HepG2 (cell line): Measurements from ENCODE around the gene UST. TPM values are rescaled to one million over a fixed set of nuclear protein-coding genes. Genes with fewer than 3 reads are reported as not detected.

Experiments used
- ATAC-seq: fragments of 200-7000 bp; cut with Tn5 transposase; 3 replicates; pipeline ENCODE4 v1.9.1; 2020; ENCODE audit warnings: mild to moderate bottlenecking, moderate library complexity
- BruUV-seq: library from RNA; stranded (reverse); fragments of 400-500 nt; replicated peaks from 2 replicates; lab custom pipeline; 2021; lab: Mats Ljungman, UMichigan
- CTCF ChIA-PET: fragments of 300-600 bp; formaldehyde crosslinking; extraction: SDS; loops from one replicate; lab custom pipeline; 2021; ENCODE audit warnings: low total read pairs, inconsistent platforms, low intra/inter-chr PET ratio; lab: Yijun Ruan, JAX
- POLR2A ChIA-PET: fragments of 350-600 bp; sonication (Branson Sonifier 250); formaldehyde crosslinking; loops from one replicate; lab custom pipeline; 2020; ENCODE audit warnings: antibody characterized with exemption, inconsistent platforms; lab: Yijun Ruan, JAX
- DNase-seq: peaks from one replicate; pipeline ENCODE4 v3.0.0-alpha.2; 2015; ENCODE audit warnings: low spot score
- FAIRE-seq: peaks from 3 replicates; lab custom pipeline; 2011; peaks lifted over from hg19 to GRCh38; lab: Jason Lieb, UNC
- H2AFZ ChIP-seq: one replicate; pipeline ENCODE4 v1.6.1; 2011; ENCODE audit warnings: low read length, inconsistent platforms
- H3K27ac ChIP-seq: fragments of 300-600 bp; 3 replicates; pipeline ENCODE4 v1.8.0; 2011; ENCODE audit warnings: mixed run types, mild to moderate bottlenecking, mixed read lengths, low read length, inconsistent platforms; ENCODE audit not compliant: insufficient read depth; ENCODE audit errors: extremely low read length
- H3K27me3 ChIP-seq, 2 experiments: fragments of 200-600 bp in 1 of 2; 2 replicates in 1 of 2; 3 replicates in 1 of 2; pipeline versions ENCODE4 v1.6.0 to v1.8.0; 2011; ENCODE audit warnings: low read length in 2 of 2, mild to moderate bottlenecking in 2 of 2, moderate library complexity in 2 of 2, inconsistent platforms in 1 of 2; ENCODE audit not compliant: insufficient read depth in 2 of 2, control insufficient read depth in 1 of 2
- H3K36me3 ChIP-seq, 2 experiments: fragments of 200-600 bp in 1 of 2; replicated peaks in 1 of 2; 2 replicates in 1 of 2; 3 replicates in 1 of 2; pipeline versions ENCODE4 v1.5.1 to v1.8.0; 2011; ENCODE audit warnings: low read length in 2 of 2, inconsistent platforms in 1 of 2; ENCODE audit not compliant: insufficient read depth in 2 of 2, control insufficient read depth in 1 of 2
- H3K4me1 ChIP-seq: 2 replicates; pipeline ENCODE4 v1.5.1; 2012; ENCODE audit warnings: low read length, inconsistent platforms; ENCODE audit not compliant: insufficient read depth
- H3K4me2 ChIP-seq: 2 replicates; pipeline ENCODE4 v1.6.0; 2011; ENCODE audit warnings: low read depth, low read length, inconsistent platforms
- H3K4me3 ChIP-seq, 3 experiments: fragments of 200-600 bp in 1 of 3; sonication (generic), shearing (Covaris generic) in 1 of 3; replicated peaks in 1 of 3; 2 replicates each; pipeline ENCODE4 v1.5.1; 2011 to 2016; ENCODE audit warnings: low read length in 3 of 3, inconsistent platforms in 2 of 3, low read depth in 2 of 3, mild to moderate bottlenecking in 2 of 3, control low read depth in 1 of 3, mixed read lengths in 1 of 3; ENCODE audit not compliant: insufficient read depth in 1 of 3
- H3K79me2 ChIP-seq: one replicate; pipeline ENCODE4 v1.6.1; 2011; ENCODE audit warnings: low read length, inconsistent platforms; ENCODE audit not compliant: insufficient read depth
- H3K9ac ChIP-seq: 2 replicates; pipeline ENCODE4 v1.6.0; 2011; ENCODE audit warnings: mild to moderate bottlenecking, low read depth, low read length, inconsistent platforms; ENCODE audit not compliant: insufficient read depth
- H3K9me3 ChIP-seq: 2 replicates; pipeline ENCODE4 v1.5.1; 2012; ENCODE audit warnings: mild to moderate bottlenecking, low read length
- H4K20me1 ChIP-seq: 2 replicates; pipeline ENCODE4 v1.6.0; 2011; ENCODE audit warnings: inconsistent platforms, mild to moderate bottlenecking, low read length, moderate library complexity; ENCODE audit not compliant: insufficient read depth
- ATF6 ChIP-seq: sonication (generic); formaldehyde crosslinking; conservative IDR thresholded peaks from 2 replicates; pipeline ENCODE4 v1.4.0; 2020; ENCODE audit warnings: missing genetic modification reagents
- EEA1 ChIP-seq: sonication (generic); formaldehyde crosslinking; IDR thresholded peaks from 2 replicates; pipeline ENCODE4 v1.5.1; 2020; ENCODE audit warnings: mild to moderate bottlenecking, missing genetic modification reagents, borderline replicate concordance
- GRHL1 ChIP-seq: sonication (generic); formaldehyde crosslinking; conservative IDR thresholded peaks from 2 replicates; pipeline ENCODE4 v1.8.0; 2022; ENCODE audit warnings: missing genetic modification reagents
- HNF1B ChIP-seq: sonication (generic); formaldehyde crosslinking; IDR thresholded peaks from 2 replicates; pipeline ENCODE4 v1.5.1; 2020; ENCODE audit warnings: mild to moderate bottlenecking, moderate library complexity, missing genetic modification reagents
- KLF12 ChIP-seq: sonication (generic); formaldehyde crosslinking; IDR thresholded peaks from 2 replicates; pipeline ENCODE4 v1.4.0; 2020; ENCODE audit warnings: missing genetic modification reagents, borderline replicate concordance
- NR2C2 ChIP-seq: sonication (generic); formaldehyde crosslinking; IDR thresholded peaks from 2 replicates; pipeline ENCODE4 v1.4.0; 2020; ENCODE audit warnings: missing genetic modification reagents, mild to moderate bottlenecking, moderate library complexity, borderline replicate concordance
- RAD51 ChIP-seq: fragments of 450-650 bp; IDR thresholded peaks from 2 replicates; pipeline ENCODE4 v1.6.1; 2016; ENCODE audit warnings: borderline replicate concordance
- SKIL ChIP-seq: sonication (generic); formaldehyde crosslinking; IDR thresholded peaks from 2 replicates; pipeline ENCODE4 v1.8.0; 2022; ENCODE audit warnings: missing genetic modification reagents, mild to moderate bottlenecking, moderate library complexity, borderline replicate concordance
- ZC3H4 ChIP-seq: sonication (generic); formaldehyde crosslinking; IDR thresholded peaks from 2 replicates; pipeline ENCODE4 v1.4.0; 2020; ENCODE audit warnings: missing genetic modification reagents, borderline replicate concordance
- ZKSCAN1 ChIP-seq: fragments of 150-350 bp; IDR thresholded peaks from 2 replicates; pipeline ENCODE4 v1.6.1; 2014; ENCODE audit warnings: low read length
- ZNF468 ChIP-seq: sonication (generic); formaldehyde crosslinking; IDR thresholded peaks from 2 replicates; pipeline ENCODE4 v1.8.0; 2022; ENCODE audit warnings: mild to moderate bottlenecking, moderate library complexity, missing genetic modification reagents
- ZNF816 ChIP-seq: sonication (generic); formaldehyde crosslinking; IDR thresholded peaks from 2 replicates; pipeline ENCODE4 v1.8.0; 2022; ENCODE audit warnings: missing genetic modification reagents, mild to moderate bottlenecking, borderline replicate concordance
- ZXDC ChIP-seq: sonication (generic); formaldehyde crosslinking; IDR thresholded peaks from 2 replicates; pipeline ENCODE4 v1.5.0; 2020; ENCODE audit warnings: mild to moderate bottlenecking, missing genetic modification reagents
- WGBS: methylation state at CpG from one replicate; pipeline ENCODE4 v1.1.6; 2017; ENCODE audit warnings: low lambda C conversion rate; 5-methylcytosine and 5-hydroxymethylcytosine counted together
- in situ Hi-C: cut with HindIII; loops from 2 replicates; pipeline ENCODE4 v1.10.0; 2017; ENCODE audit warnings: low pct_unique_long_range_greater_than_20kb; ENCODE audit not compliant: extremely low pct_ligation_motif_present
- intact Hi-C: fragments of 100-400 bp; cut with micrococcal nuclease; formaldehyde crosslinking; loops from one replicate; pipeline ENCODE4 v1.10.0; 2022; ENCODE audit not compliant: unreplicated experiment
- polyA plus RNA-seq, 8 experiments: library from polyadenylated mRNA; depleted of rRNA in 3 of 8; stranded (reverse) in 7 of 8; unstranded in 1 of 8; fragments of >200 nt; fragmentation: Illumina TruSeq in 4 of 8; extraction: Trizol in 4 of 8; gene quantifications; 2 replicates each; pipeline versions ENCODE4 v1.2.1 to v1.2.3, GENCODE V29; 2011 to 2016; ENCODE audit warnings: low read depth in 4 of 8, missing spikeins in 1 of 8, mixed read lengths in 1 of 8; ENCODE audit not compliant: insufficient read depth in 1 of 8
- total RNA-seq, 5 experiments: library from RNA; depleted of rRNA; stranded (reverse); fragments of >200 nt; fragmentation: Illumina TruSeq; extraction: Trizol; gene quantifications; 2 replicates each; pipeline ENCODE4 v1.2.3, GENCODE V29; 2016; ENCODE audit warnings: low read depth in 1 of 5

The UST gene
- total and polyA plus RNA-seq, 2 of the 13 experiments (the other 11 are each of a cell fraction or from before 2014, with no cell fraction given), result 0.27 TPM; not detected in 1

- TF ChIP-seq HNF1B (CRISPR knock-in tag) (no peak), SKIL (no peak), ZNF468 (CRISPR knock-in tag) (no peak), ZXDC (CRISPR knock-in tag) (no peak), GRHL1 (CRISPR knock-in tag) (no peak), ZNF816 (no peak), NR2C2 (CRISPR knock-in tag) (no peak), ZC3H4 (no peak), ATF6 (CRISPR knock-in tag) (no peak), ZKSCAN1 (no peak), EEA1 (CRISPR knock-in tag) (no peak), RAD51 (no peak), KLF12 (no peak)
Measured at GRCh38 chr6:148935705-148936435, 189.0 kb downstream of the UST start.

More at GRCh38 chr6:148935705-148936435, 189.0 kb downstream of the UST start:
- H4K20me1 ChIP-seq, result no peaks in the 10 kb centered on the region
- H3K4me1 ChIP-seq, result no peaks in the 10 kb centered on the region
- H3K79me2 ChIP-seq, result no peaks in the 10 kb centered on the region
- no peak overlapping the region for H3K4me3 ChIP-seq
- no TSS peak for BruUV-seq
- no peak for DNase-seq
- peaks cover 0 to 4% of the 10 kb centered on the region in 2 experiments; a peak in 1 of 5 replicates for H3K27me3 ChIP-seq
- H3K9ac ChIP-seq, result no peak overlapping the region
- no peaks in the 10 kb centered on the region for H3K36me3 ChIP-seq
- intact Hi-C loops, result no loop called here
- 6% methylated on average over 7 of the region's 7 CpGs for WGBS
- ChIA-PET CTCF (no interaction called here), POLR2A (no interaction called here)
- FAIRE-seq, result no peak
- H3K4me2 ChIP-seq, result no peak overlapping the region
- in situ Hi-C loops, result no loop called here
- no peak overlapping the region for H2AFZ ChIP-seq
- H3K9me3 ChIP-seq, result no peaks in the 10 kb centered on the region
- H3K27ac ChIP-seq, result no peak overlapping the region
- no peak for ATAC-seq
